WTC11 (cell line): ENCODE measurements around the gene MSX2. TPM values are rescaled to one million over a fixed set of nuclear protein-coding genes. Genes with fewer than 3 reads are reported as not detected.
A peak's percentile ranks its signal among the peaks of the same experiment; 100 is the strongest.

Source experiments
- ATAC-seq: fragments of 200-7000 bp; cut with Tn5 transposase; 2 replicates; pipeline ENCODE4 v1.10.0; 2021; ENCODE audit warnings: mild to moderate bottlenecking, moderate library complexity
- CTCF ChIA-PET: fragments of 300-600 bp; sonication (Branson Sonifier 250); formaldehyde crosslinking; loops from one replicate; lab custom pipeline; 2021; ENCODE audit warnings: antibody characterized with exemption; lab: Charles Lee
- POLR2A ChIA-PET: fragments of 350-600 bp; sonication (Branson Sonifier 250); formaldehyde crosslinking; loops from one replicate; lab custom pipeline; 2021; ENCODE audit warnings: antibody characterized with exemption; lab: Charles Lee
- DNase-seq: peaks from one replicate; pipeline ENCODE4 v3.0.0; 2021; ENCODE audit warnings: low spot score
- H3K27ac Mint-ChIP-seq: 2 replicates; pipeline ENCODE4 v1.8.0; 2021; ENCODE audit warnings: mixed read lengths
- H3K27me3 Mint-ChIP-seq: 2 replicates; pipeline ENCODE4 v1.8.0; 2021; ENCODE audit warnings: low read depth, mild to moderate bottlenecking, moderate library complexity, mixed read lengths
- H3K36me3 Mint-ChIP-seq: 2 replicates; pipeline ENCODE4 v1.8.0; 2021; ENCODE audit warnings: mixed read lengths
- H3K4me1 Mint-ChIP-seq: 2 replicates; pipeline ENCODE4 v1.8.0; 2022; ENCODE audit warnings: mixed read lengths
- H3K4me3 Mint-ChIP-seq: 2 replicates; pipeline ENCODE4 v1.8.0; 2021; ENCODE audit warnings: mild to moderate bottlenecking, moderate library complexity, mixed read lengths
- H3K9me3 Mint-ChIP-seq: 2 replicates; pipeline ENCODE4 v1.8.0; 2021; ENCODE audit warnings: mixed read lengths
- CREM ChIP-seq: sonication (generic); formaldehyde crosslinking; IDR thresholded peaks from 2 replicates; pipeline ENCODE4 v1.8.1; 2022; ENCODE audit warnings: mild to moderate bottlenecking, missing genetic modification reagents, moderate library complexity
- ELF4 ChIP-seq: sonication (generic); formaldehyde crosslinking; IDR thresholded peaks from 2 replicates; pipeline ENCODE4 v1.8.1; 2022; ENCODE audit warnings: low read depth, mild to moderate bottlenecking, moderate library complexity, missing genetic modification reagents
- FOXJ3 ChIP-seq: sonication (generic); formaldehyde crosslinking; IDR thresholded peaks from 2 replicates; pipeline ENCODE4 v1.9.0; 2021; ENCODE audit warnings: missing genetic modification reagents, mild to moderate bottlenecking, borderline replicate concordance
- FOXP1 ChIP-seq: sonication (generic); formaldehyde crosslinking; IDR thresholded peaks from 2 replicates; pipeline ENCODE4 v1.8.0; 2022; ENCODE audit warnings: missing genetic modification reagents, mild to moderate bottlenecking, moderate library complexity, borderline replicate concordance
- SMAD4 ChIP-seq: sonication (generic); formaldehyde crosslinking; IDR thresholded peaks from 2 replicates; pipeline ENCODE4 v1.8.0; 2022; ENCODE audit warnings: mild to moderate bottlenecking, missing genetic modification reagents
- TEAD1 ChIP-seq: sonication (generic); formaldehyde crosslinking; IDR thresholded peaks from 2 replicates; pipeline ENCODE4 v1.8.0; 2022; ENCODE audit warnings: mild to moderate bottlenecking, missing genetic modification reagents
- ZNF416 ChIP-seq: fragments of 250-450 bp; sonication (Bioruptor Pico); IDR thresholded peaks from 2 replicates; pipeline ENCODE4 v1.9.0; 2021; ENCODE audit warnings: mild to moderate bottlenecking, inconsistent platforms
- total RNA-seq: library from RNA; stranded (reverse); gene quantifications from 3 replicates; pipeline ENCODE4 v1.2.3, GENCODE V29; 2021
- TF ChIP-seq, protein P1 (sequence below): sonication (generic); formaldehyde crosslinking; IDR thresholded peaks from 2 replicates; pipeline ENCODE4 v1.8.1; 2022; ENCODE audit warnings: missing genetic modification reagents, borderline replicate concordance
- TF ChIP-seq, protein P2 (sequence below): fragments of 200-600 bp; IDR thresholded peaks from 2 replicates; pipeline ENCODE4 v1.8.0; 2022; ENCODE audit warnings: antibody characterized with exemption
- TF ChIP-seq, protein P3 (sequence below): fragments of 250-450 bp; sonication (Bioruptor Pico); IDR thresholded peaks from 2 replicates; pipeline ENCODE4 v2.1.2; 2022; ENCODE audit warnings: mild to moderate bottlenecking, moderate library complexity
- TF ChIP-seq, protein P4 (sequence below): sonication (generic); formaldehyde crosslinking; IDR thresholded peaks from 2 replicates; pipeline ENCODE4 v1.8.1; 2023; ENCODE audit warnings: mild to moderate bottlenecking, missing genetic modification reagents, moderate library complexity
- TF ChIP-seq, protein P5 (sequence below): sonication (generic); formaldehyde crosslinking; IDR thresholded peaks from 2 replicates; pipeline ENCODE4 v1.8.0; 2022; ENCODE audit warnings: mild to moderate bottlenecking, missing genetic modification reagents

The MSX2 gene
- total RNA-seq, 1 experiment from 2014 or later = 0.83 TPM

DNA sequence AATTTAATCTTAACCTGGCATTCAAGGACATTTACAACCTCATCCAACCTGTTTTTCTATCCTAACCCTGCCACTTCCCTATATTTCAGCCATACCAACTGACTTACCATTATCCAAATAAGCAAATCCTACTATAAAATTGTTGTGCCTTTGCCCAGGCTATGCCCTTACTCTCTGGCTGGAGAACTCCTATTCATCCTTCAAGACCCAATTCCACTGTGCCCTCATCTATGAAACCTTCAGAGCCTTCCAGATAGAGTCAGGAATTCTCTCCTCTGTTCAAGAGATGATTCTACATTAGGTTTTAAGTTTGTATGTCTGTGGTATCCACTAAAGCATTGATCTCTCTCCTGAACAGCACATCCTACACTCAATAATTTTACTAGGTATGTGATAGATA lies 46.3 kb upstream of the MSX2 start (continued):
- no peak for TF ChIP-seq ELF4 (CRISPR knock-in tag)
- TF ChIP-seq FOXP1 (CRISPR knock-in tag) = no peak
- TF ChIP-seq ZNF416 (CRISPR knock-in tag) = no peak
- TF ChIP-seq CREM (CRISPR knock-in tag) = no peak
- TF ChIP-seq, protein P1, sequence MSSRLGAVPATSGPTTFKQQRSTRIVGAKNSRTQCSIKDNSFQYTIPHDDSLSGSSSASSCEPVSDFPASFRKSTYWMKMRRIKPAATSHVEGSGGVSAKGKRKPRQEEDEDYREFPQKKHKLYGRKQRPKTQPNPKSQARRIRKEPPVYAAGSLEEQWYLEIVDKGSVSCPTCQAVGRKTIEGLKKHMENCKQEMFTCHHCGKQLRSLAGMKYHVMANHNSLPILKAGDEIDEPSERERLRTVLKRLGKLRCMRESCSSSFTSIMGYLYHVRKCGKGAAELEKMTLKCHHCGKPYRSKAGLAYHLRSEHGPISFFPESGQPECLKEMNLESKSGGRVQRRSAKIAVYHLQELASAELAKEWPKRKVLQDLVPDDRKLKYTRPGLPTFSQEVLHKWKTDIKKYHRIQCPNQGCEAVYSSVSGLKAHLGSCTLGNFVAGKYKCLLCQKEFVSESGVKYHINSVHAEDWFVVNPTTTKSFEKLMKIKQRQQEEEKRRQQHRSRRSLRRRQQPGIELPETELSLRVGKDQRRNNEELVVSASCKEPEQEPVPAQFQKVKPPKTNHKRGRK (CRISPR knock-in tag) = no peak
- TF ChIP-seq, all 79 proteins: peak for 0

DNA sequence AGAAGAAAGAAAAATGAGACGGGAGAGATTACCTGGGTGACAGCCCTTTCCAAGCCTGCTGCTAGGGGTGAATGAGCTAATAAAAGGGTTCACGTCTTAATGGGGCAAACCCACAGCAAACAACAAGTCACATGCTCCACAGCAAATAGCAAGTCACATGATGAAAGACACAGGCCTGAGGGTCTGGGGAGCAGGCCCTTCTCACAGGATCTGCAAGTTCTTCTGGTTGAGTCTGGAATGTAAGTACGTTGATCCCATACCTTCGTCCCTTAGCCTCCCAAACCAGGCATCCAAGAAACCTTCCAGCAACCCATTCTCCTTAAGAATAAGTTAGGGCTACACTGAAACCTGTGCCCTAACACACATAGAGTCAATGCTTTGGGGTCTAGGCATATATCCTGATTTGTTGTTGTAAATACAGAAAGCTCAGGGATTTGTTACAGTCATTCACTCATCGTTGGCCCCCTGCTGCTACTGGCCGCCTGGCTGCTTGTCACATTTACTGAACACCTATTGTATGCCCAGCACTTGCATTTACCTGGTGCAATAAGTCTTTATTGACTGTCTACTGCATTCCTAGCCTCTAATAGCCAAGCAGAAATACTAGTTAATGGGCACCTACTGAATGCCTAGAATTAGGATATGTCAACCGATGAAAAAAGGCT lies 43.3 kb upstream of the MSX2 start:
- TF ChIP-seq TEAD1 (CRISPR knock-in tag) = no peak
- no peak for TF ChIP-seq SMAD4
- TF ChIP-seq, protein P2, sequence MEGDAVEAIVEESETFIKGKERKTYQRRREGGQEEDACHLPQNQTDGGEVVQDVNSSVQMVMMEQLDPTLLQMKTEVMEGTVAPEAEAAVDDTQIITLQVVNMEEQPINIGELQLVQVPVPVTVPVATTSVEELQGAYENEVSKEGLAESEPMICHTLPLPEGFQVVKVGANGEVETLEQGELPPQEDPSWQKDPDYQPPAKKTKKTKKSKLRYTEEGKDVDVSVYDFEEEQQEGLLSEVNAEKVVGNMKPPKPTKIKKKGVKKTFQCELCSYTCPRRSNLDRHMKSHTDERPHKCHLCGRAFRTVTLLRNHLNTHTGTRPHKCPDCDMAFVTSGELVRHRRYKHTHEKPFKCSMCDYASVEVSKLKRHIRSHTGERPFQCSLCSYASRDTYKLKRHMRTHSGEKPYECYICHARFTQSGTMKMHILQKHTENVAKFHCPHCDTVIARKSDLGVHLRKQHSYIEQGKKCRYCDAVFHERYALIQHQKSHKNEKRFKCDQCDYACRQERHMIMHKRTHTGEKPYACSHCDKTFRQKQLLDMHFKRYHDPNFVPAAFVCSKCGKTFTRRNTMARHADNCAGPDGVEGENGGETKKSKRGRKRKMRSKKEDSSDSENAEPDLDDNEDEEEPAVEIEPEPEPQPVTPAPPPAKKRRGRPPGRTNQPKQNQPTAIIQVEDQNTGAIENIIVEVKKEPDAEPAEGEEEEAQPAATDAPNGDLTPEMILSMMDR = no peak
- TF ChIP-seq FOXJ3 (CRISPR knock-in tag) = no peak
- Mint-ChIP-seq H3K9me3 (0 out of 2 replicates have a peak, but pooled peaks cover 3% of the 10 kb centered on the region), H3K27me3 (no peaks in the 10 kb centered on the region), H3K4me3 (no peak overlapping the region), H3K36me3 (no peaks in the 10 kb centered on the region), H3K27ac (no peak overlapping the region), H3K4me1 (no peaks in the 10 kb centered on the region)
- ChIA-PET POLR2A (no interaction called here), CTCF (no interaction called here)
- DNase-seq = no peak
- ATAC-seq = no peak

DNA sequence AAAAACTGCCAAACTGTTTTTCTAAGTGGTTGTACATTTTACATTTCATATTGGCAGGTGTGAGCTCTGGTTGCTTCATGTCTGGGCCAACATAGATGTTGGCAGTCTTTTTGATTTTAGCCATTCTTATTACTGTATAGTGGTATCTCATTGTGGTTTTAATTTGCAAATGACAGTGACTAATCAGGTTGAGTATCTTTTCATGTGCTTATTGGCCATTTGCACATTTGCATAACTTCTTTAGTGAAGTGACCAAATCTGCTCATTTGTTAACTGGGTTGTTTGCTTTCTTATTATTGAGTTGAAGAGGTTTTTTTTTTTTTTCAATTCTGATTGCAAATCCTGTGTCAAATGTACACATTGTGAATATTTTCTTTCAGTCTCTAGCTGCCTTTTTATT lies 36.9 kb upstream of the MSX2 start:
- peaks cover 50% of the 10 kb centered on the region for H3K27me3 Mint-ChIP-seq
- 0 out of 2 replicates have a peak, but pooled peaks cover 3% of the 10 kb centered on the region for H3K9me3 Mint-ChIP-seq
- no peaks in the 10 kb centered on the region for H3K36me3 Mint-ChIP-seq
- TF ChIP-seq, protein P3, sequence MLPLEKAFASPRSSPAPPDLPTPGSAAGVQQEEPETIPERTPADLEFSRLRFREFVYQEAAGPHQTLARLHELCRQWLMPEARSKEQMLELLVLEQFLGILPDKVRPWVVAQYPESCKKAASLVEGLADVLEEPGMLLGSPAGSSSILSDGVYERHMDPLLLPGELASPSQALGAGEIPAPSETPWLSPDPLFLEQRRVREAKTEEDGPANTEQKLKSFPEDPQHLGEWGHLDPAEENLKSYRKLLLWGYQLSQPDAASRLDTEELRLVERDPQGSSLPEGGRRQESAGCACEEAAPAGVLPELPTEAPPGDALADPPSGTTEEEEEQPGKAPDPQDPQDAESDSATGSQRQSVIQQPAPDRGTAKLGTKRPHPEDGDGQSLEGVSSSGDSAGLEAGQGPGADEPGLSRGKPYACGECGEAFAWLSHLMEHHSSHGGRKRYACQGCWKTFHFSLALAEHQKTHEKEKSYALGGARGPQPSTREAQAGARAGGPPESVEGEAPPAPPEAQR (CRISPR knock-in tag) = no peak
- TF ChIP-seq, protein P4, sequence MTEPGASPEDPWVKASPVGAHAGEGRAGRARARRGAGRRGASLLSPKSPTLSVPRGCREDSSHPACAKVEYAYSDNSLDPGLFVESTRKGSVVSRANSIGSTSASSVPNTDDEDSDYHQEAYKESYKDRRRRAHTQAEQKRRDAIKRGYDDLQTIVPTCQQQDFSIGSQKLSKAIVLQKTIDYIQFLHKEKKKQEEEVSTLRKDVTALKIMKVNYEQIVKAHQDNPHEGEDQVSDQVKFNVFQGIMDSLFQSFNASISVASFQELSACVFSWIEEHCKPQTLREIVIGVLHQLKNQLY (CRISPR knock-in tag) = no peak
- TF ChIP-seq, protein P5, sequence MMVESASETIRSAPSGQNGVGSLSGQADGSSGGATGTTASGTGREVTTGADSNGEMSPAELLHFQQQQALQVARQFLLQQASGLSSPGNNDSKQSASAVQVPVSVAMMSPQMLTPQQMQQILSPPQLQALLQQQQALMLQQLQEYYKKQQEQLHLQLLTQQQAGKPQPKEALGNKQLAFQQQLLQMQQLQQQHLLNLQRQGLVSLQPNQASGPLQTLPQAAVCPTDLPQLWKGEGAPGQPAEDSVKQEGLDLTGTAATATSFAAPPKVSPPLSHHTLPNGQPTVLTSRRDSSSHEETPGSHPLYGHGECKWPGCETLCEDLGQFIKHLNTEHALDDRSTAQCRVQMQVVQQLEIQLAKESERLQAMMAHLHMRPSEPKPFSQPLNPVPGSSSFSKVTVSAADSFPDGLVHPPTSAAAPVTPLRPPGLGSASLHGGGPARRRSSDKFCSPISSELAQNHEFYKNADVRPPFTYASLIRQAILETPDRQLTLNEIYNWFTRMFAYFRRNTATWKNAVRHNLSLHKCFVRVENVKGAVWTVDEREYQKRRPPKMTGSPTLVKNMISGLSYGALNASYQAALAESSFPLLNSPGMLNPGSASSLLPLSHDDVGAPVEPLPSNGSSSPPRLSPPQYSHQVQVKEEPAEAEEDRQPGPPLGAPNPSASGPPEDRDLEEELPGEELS (CRISPR knock-in tag) = no peak
- ATAC-seq (no peak), DNase-seq (no peak)
- H3K4me3 Mint-ChIP-seq = peak overlapping the region; percentile 65
- CTCF ChIA-PET = interaction anchor here (1.4 kb wide), 1 partner anchor 11 kb away, joined by 10 read pairs; no protein-coding TSS in a partner anchor
- peaks cover 39% of the 10 kb centered on the region for H3K4me1 Mint-ChIP-seq
- POLR2A ChIA-PET = interaction anchor here (0.7 kb wide), 1 partner anchor 331 kb away, joined by 3 read pairs; no protein-coding TSS in a partner anchor
- H3K27ac Mint-ChIP-seq = no peak overlapping the region
